Measurements from ENCODE around the gene CRELD1.
"Not testable (repeated sequence)": the region's sequence is repeated elsewhere in the genome, so short reads cannot be mapped to it uniquely, and the experiment has no call there.

Gene CRELD1

GRCh38 chr3:9935966-9936510 is 2.4 kb downstream of the CRELD1 start:
- DNase-seq, result peak; percentile 67 to 68

DNA sequence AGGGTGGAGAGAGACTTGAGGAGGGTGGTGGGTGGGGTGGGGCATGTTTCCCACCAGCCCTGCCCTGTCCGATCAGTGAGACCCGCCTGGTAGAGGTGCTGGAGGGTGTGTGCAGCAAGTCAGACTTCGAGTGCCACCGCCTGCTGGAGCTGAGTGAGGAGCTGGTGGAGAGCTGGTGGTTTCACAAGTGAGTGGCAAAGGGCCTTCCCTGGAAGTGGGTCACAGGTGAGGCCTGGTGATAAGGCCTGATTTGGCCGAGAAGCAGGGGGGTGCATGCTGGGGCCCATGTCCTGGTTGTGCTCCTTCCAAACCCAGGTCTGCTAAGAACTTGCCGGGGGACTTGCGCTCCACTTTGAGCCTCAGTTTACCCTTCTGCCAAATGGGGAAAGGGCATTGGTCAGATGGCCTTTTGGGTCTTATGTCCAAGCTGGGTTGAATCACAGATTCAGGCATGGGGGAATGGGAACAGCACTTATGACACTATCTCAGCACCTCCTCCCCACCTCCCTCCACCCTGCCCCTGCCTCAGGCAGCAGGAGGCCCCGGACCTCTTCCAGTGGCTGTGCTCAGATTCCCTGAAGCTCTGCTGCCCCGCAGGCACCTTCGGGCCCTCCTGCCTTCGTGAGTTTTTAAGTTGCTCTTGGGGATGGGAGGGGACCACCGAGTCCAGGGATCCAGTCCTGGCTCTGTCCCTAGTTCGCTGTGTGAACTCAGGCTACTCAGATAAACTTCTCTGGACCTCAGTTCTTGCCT is 4.0 kb downstream of the CRELD1 start:
- DNase-seq, result no peak

GRCh38 chr3:9938966-9939365 is 5.3 kb downstream of the CRELD1 start:
- DNase-seq, result no peak

DNA sequence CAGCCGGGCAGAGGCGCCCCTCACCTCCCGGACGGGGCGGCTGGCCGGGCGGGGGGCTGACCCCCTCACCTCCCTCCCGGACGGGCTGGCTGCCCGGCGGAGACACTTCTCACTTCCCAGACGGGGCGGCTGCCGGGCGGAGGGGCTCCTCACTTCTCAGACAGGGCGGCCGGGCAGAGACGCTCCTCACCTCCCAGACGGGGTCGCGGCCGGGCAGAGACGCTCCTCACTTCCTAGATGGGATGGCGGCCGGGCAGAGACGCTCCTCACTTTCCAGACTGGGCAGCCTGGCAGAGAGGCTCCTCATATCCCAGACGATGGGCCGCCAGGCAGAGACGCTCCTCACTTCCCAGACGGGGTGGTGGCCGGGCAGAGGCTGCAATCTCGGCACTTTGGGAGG is 6.3 kb downstream of the CRELD1 start:
- not testable (repeated sequence) for DNase-seq

- DNase-seq, result no peak
These were observed 7.1 kb downstream of the CRELD1 start for GRCh38 chr3:9940746-9941145.

GRCh38 chr3:9942164-9942563 is 8.5 kb downstream of the CRELD1 start:
- DNase-seq, result no peak

- DNase-seq, result no peak
These were observed 9.5 kb downstream of the CRELD1 start for GRCh38 chr3:9942934-9943690.

GRCh38 chr3:9944271-9944670 is 10.6 kb downstream of the CRELD1 start:
- no peak for DNase-seq

GRCh38 chr3:9945358-9945757 is 11.7 kb downstream of the CRELD1 start:
- DNase-seq, result no peak

- peak; percentile 75 to 86 for DNase-seq
These were observed 12.7 kb downstream of the CRELD1 start for GRCh38 chr3:9946112-9947024.

DNA sequence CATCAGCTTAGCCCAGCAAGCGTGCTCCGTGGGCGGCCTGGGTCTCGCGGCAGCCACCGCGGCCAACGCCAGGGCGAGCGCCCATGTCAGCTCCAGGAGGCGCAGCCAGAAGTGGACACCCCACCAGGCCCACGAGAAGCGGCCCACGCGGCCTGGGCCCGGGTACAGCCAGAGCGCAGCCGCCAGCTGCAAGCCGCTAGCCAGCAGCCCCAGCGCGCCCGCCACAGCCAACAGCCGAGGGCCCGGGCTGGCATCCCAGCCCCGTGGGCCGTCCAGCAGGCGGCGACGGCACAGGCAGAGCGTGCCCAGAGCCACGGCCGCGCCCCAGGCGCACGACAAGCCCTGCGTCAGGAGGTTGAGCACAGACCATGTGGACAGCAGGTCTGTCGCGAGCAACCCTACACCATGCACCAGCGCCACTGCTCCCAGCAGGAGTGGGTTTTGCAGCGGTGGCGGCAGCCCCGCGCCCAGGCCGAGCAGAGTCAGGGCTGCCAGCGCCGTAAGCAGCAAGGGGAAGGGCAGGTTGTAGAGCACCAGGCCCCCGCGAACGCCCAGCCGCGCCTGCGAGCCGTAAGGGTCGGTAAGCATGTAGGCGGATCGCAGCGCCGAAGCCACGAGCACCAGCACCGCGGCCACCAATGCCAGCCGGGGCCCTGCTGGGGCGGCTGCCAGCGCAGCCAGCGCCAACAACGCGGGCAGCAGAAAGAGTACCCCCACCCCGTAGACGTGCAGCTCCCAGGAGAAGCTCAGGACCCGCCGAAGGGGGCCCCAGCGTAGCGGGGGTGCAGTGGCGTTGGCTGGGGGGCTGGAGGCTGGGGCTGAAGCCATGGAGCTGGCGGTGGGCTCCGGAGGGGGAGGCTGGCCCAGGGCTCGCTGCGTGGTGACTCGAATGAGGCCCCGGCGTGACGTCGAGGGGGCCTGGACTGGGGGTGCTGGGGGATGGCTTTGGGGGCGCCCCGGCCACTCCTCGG is 13.7 kb downstream of the CRELD1 start:
- no peak for DNase-seq

DNA sequence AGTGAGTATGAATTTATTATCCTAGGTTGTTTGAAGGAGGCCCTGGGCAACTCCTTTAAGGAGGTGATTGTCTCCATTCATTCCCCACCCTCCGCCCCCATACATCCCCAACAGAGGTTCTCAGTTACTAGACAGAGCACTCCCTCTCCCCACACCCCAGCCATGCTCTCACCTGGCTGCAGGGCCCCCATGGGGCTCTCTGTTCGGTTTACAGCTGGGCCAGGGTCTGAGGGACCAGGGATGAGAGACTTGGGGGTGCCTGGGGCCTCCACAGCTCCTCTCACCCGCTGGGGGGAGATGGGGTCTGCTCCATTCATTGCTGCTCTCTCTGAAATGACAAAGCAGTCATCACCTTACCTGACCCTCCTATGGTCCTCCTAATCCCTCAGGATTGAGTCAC is 15.0 kb downstream of the CRELD1 start:
- no peak for DNase-seq

GRCh38 chr3:9949115-9949514 is 15.5 kb downstream of the CRELD1 start:
- DNase-seq, result no peak

GRCh38 chr3:9949626-9950025 is 16.0 kb downstream of the CRELD1 start:
- DNase-seq, result no peak

- DNase-seq, result no peak
These were observed 17.5 kb downstream of the CRELD1 start for GRCh38 chr3:9951126-9951525.

DNA sequence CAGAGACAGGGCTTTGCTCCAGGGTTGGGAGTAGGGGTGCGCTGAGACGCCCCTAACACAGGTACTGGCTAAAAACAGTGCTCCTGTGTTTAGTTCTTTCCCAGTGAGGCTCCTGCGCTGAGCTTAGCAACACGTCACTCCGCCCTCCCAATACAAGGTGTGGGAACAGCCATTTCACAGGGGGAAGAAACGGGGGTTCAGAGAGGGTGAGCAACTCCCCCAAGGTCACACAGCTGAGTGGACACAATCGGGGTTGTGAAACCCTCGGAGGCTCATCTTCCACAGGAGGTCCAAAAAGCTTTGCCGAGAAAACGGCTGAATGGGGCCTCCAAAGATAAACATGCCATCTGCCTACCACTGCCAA is 17.9 kb downstream of the CRELD1 start:
- no peak for DNase-seq

DNA sequence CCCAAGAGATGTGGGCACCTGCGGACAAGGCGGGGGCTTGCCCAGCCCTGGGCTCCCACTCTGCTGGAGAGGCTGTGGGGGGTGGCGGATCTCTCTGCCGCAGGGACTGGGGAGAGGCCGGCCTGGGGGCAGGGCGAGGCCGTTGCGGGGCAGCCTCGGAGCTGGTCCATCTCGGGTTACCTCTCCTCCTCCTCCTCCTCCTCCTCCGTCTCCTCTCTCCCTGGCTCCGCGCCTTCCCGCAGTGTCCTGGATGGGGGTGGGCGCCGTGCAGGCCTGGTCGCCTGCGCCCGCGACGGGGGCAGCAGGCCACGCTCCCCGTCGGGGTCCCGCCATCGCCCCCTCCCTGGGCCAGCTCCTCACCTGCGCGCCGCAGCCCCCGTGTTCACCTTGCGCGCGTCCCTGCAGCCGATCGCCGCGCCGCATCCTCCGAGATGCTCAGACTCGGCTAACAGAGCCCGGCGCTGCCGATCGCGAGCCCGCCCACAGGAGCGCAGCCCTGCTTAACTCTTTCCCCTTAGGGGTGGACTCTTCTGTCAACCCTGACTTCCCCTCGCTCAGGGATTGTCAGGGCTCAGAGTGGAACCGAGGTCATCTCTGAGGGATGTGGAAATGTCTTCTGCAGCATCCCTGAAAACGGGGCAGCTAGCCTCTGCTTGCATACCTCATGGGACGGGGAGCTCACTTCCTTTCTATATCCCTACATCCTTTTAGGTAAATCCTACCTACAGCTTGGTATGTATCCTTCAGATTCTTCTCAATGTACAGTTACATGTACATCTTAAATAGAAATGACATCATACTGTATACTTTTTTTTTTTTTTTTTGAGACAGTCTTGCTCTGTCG is 18.6 kb downstream of the CRELD1 start, which contains the start of gene PRRT3:
Gene PRRT3, minus strand, starts transcription at position 447 of the 844 bp plus-strand sequence. CDS start 2,293 bp downstream, outside the sequence.
- DNase-seq, result peak; percentile 52 to 57

GRCh38 chr3:9955067-9955502 is 21.5 kb downstream of the CRELD1 start:
- no peak for DNase-seq

GRCh38 chr3:9955611-9956352 is 22.1 kb downstream of the CRELD1 start:
- DNase-seq, result no peak

DNA sequence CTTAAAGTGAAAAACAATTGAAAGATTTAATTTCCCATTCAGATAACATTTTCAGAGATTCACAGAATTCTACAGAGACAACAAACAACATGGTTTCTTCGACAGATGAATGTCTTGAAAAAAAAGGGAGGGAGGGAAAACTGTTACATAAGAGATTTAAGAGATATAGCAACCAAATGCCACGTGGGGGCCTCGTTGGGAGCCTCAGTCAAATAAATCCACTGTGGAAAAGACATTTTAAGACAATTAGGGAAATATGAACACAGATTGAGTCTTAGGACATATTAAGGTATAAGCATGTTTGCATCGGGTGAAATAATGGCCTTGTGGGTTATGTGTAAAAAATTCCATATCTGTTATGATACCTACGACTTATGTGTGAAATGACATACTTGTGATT is 23.6 kb downstream of the CRELD1 start:
- no peak for DNase-seq
